Measurements from ENCODE around the gene SGCA. TPM values are rescaled to one million over a fixed set of nuclear protein-coding genes. Genes with fewer than 3 reads are reported as not detected.

The SGCA gene
- total and polyA plus RNA-seq, 2 experiments from 2014 or later: 0.19 TPM; not detected in 1

GRCh38 chr17:50183421-50183994 is 17.7 kb downstream of the SGCA start:
- Histone ChIP-seq H3K36me3 (ENCODE audit: insufficient read depth) (no peaks in the 10 kb centered on the region), H2AFZ (no peak overlapping the region), H3K4me2 (peak overlapping the region; percentile 11; the same call in 1 of the 2 replicates), H3K9me2 (ENCODE audit: insufficient read depth) (no peaks in the 10 kb centered on the region), H3K27me3 (ENCODE audit: insufficient read depth) (no peaks in the 10 kb centered on the region), H3K79me2 (replicated peaks; ENCODE audit: insufficient read depth) (no peaks in the 10 kb centered on the region), H4K20me1 (replicated peaks; ENCODE audit: insufficient read depth) (no peaks in the 10 kb centered on the region), H3F3A (replicated peaks; ENCODE audit: low read depth) (0 out of 2 replicates have a peak, but pooled peaks cover 5% of the 10 kb centered on the region), H3K4me1 (ENCODE audit: insufficient read depth) (peaks cover 31% of the 10 kb centered on the region), H3K4me3 (0 out of 2 replicates have a peak overlapping the region, but pooled peaks have one; percentile 3), H3K27ac (ENCODE audit: low read depth) (no peak overlapping the region)
- DNase-seq (ENCODE audit: low spot score) (no peak), ATAC-seq (peak; percentile 21)
- TF ChIP-seq STAT1 (IDR thresholded peaks at IDR 0.05; ENCODE audit: unreplicated experiment) (no peak), ZNF462 (CRISPR knock-in tag; IDR thresholded peaks at IDR 0.05) (no peak), REST (IDR thresholded peaks at IDR 0.05; ENCODE audit: unreplicated experiment) (no peak), CTCF (conservative IDR thresholded peaks at IDR 0.05; ENCODE audit: low read depth in 2 of 2) (no peak), NANOG (IDR thresholded peaks at IDR 0.05; ENCODE audit: borderline replicate concordance) (no peak), POLR2AphosphoS5 (IDR thresholded peaks at IDR 0.05; ENCODE audit: low read depth) (no peak), ZNF331 (CRISPR knock-in tag; IDR thresholded peaks at IDR 0.05; ENCODE audit: low read depth) (no peak), JUNB (IDR thresholded peaks at IDR 0.05; ENCODE audit: unreplicated experiment) (no peak), CREB1 (CRISPR knock-in tag; IDR thresholded peaks at IDR 0.05; ENCODE audit: low read depth) (no peak), EZH2 (IDR thresholded peaks at IDR 0.05; ENCODE audit: low read depth, unreplicated experiment) (no peak), ZNF114 (CRISPR knock-in tag; IDR thresholded peaks at IDR 0.05) (no peak)
- H3K4me3 Mint-ChIP-seq: no peak overlapping the region; the same call in 2 of the 3 replicates
- peaks cover 19% of the 10 kb centered on the region for H3K27me3 Mint-ChIP-seq (ENCODE audit: insufficient read depth, low read depth, poor library complexity)
- peaks cover 21% of the 10 kb centered on the region for H3K36me3 Mint-ChIP-seq (ENCODE audit: low read depth)
- no peak overlapping the region for H3K27ac Mint-ChIP-seq
- peaks cover 35% of the 10 kb centered on the region for H3K4me1 Mint-ChIP-seq
- H3K9me3 Mint-ChIP-seq: no peaks in the 10 kb centered on the region

All from GM23338 (cell line).